ENCODE results near the gene LHFPL2.

LHFPL2 gene

GRCh38 chr5:78549043-78549442, 99.5 kb downstream of the LHFPL2 start:
- in situ Hi-C loops (cut with MboI; ENCODE audit: low sequenced_read_pairs), result no loop called here

GRCh38 chr5:78547731-78548615, 100.6 kb downstream of the LHFPL2 start:
- in situ Hi-C loops (cut with MboI; ENCODE audit: low sequenced_read_pairs), result no loop called here

GRCh38 chr5:78547183-78547582, 101.4 kb downstream of the LHFPL2 start:
- in situ Hi-C loops (cut with MboI; ENCODE audit: low sequenced_read_pairs), result no loop called here

- in situ Hi-C loops (cut with MboI; ENCODE audit: low sequenced_read_pairs), result no loop called here
Measured at GRCh38 chr5:78546276-78546996, 102.1 kb downstream of the LHFPL2 start.

GRCh38 chr5:78545406-78545805, 103.2 kb downstream of the LHFPL2 start:
- in situ Hi-C loops (cut with MboI; ENCODE audit: low sequenced_read_pairs), result no loop called here

GRCh38 chr5:78544561-78545201, 103.9 kb downstream of the LHFPL2 start:
- in situ Hi-C loops (cut with MboI; ENCODE audit: low sequenced_read_pairs), result no loop called here

GRCh38 chr5:78543916-78544315, 104.7 kb downstream of the LHFPL2 start:
- in situ Hi-C loops (cut with MboI; ENCODE audit: low sequenced_read_pairs), result no loop called here

GRCh38 chr5:78543292-78543691, 105.3 kb downstream of the LHFPL2 start:
- in situ Hi-C loops (cut with MboI; ENCODE audit: low sequenced_read_pairs), result no loop called here

GRCh38 chr5:78542321-78542840, 106.2 kb downstream of the LHFPL2 start:
- in situ Hi-C loops (cut with MboI; ENCODE audit: low sequenced_read_pairs), result no loop called here

- in situ Hi-C loops (cut with MboI; ENCODE audit: low sequenced_read_pairs), result no loop called here
Measured at GRCh38 chr5:78541086-78541654, 107.4 kb downstream of the LHFPL2 start.

- in situ Hi-C loops (cut with MboI; ENCODE audit: low sequenced_read_pairs), result no loop called here
Measured at GRCh38 chr5:78540335-78541085, 108.1 kb downstream of the LHFPL2 start.

- in situ Hi-C loops (cut with MboI; ENCODE audit: low sequenced_read_pairs), result no loop called here
Measured at GRCh38 chr5:78538240-78538850, 110.2 kb downstream of the LHFPL2 start.

- in situ Hi-C loops (cut with MboI; ENCODE audit: low sequenced_read_pairs), result no loop called here
Measured at GRCh38 chr5:78537821-78538220, 110.8 kb downstream of the LHFPL2 start.

- in situ Hi-C loops (cut with MboI; ENCODE audit: low sequenced_read_pairs), result no loop called here
Measured at GRCh38 chr5:78537411-78537810, 111.2 kb downstream of the LHFPL2 start.

- in situ Hi-C loops (cut with MboI; ENCODE audit: low sequenced_read_pairs), result no loop called here
Measured at GRCh38 chr5:78536661-78537196, 111.8 kb downstream of the LHFPL2 start.

- in situ Hi-C loops (cut with MboI; ENCODE audit: low sequenced_read_pairs), result no loop called here
Measured at GRCh38 chr5:78534905-78535200, 113.7 kb downstream of the LHFPL2 start.

- in situ Hi-C loops (cut with MboI; ENCODE audit: low sequenced_read_pairs), result no loop called here
Measured at GRCh38 chr5:78534148-78534904, 114.2 kb downstream of the LHFPL2 start.

GRCh38 chr5:78533356-78533755, 115.2 kb downstream of the LHFPL2 start:
- in situ Hi-C loops (cut with MboI; ENCODE audit: low sequenced_read_pairs), result no loop called here

All from HL-60/S4 treated with phorbol 12-myristate 13-acetate at 8.2 ng/mL for 4 days and 3 days (cell line).